Measurements from ENCODE around the gene PHACTR1. TPM values are rescaled to one million over a fixed set of nuclear protein-coding genes. Genes with fewer than 3 reads are reported as not detected.
A peak's percentile ranks its signal among the peaks of the same experiment; 100 is the strongest.

Gene PHACTR1
- total and polyA plus RNA-seq, 12 donors = 0.77 to 16.0 (median 3.5) TPM

GRCh38 chr6:13273931-13274706, 557.6 kb downstream of the PHACTR1 start:
- 70 to 78% (median 73%) methylated on average over 21 of the region's 21 CpGs for WGBS, 4 donors
- H3K4me1 ChIP-seq (replicated peaks in 1 of 2) = no peaks in the 10 kb centered on the region
- peak overlapping the region in 1 of 5 donors; percentile 72 for H3K27ac ChIP-seq
- H3K27me3 ChIP-seq = no peaks in the 10 kb centered on the region
- peak overlapping the region in 1 of 4 donors; percentile 36 for H3K4me3 ChIP-seq
- DNase-seq = peak in 4 of 7 donors; percentile 29 to 33 (median 30)
- intact Hi-C loops (cut with DNase I) = no loop called here
- H3K36me3 ChIP-seq (replicated peaks in 1 of 2) = no peaks in the 10 kb centered on the region
- TF ChIP-seq CTCF (IDR thresholded peaks at IDR 0.05) (no peak), POLR2A (IDR thresholded peaks at IDR 0.05) (no peak)
- no peaks in the 10 kb centered on the region for H3K9me3 ChIP-seq (replicated peaks in 1 of 3)

GRCh38 chr6:13274707-13275434, 558.3 kb downstream of the PHACTR1 start:
- intact Hi-C loops (cut with DNase I) = no loop called here
- WGBS, 4 donors = 67 to 79% (median 71%) methylated on average over 3 to 6 of the region's 6 CpGs
- Histone ChIP-seq H3K27me3 (no peaks in the 10 kb centered on the region), H3K4me3 (peak overlapping the region in 1 of 4 donors; percentile 36), H3K9me3 (replicated peaks in 1 of 3) (no peaks in the 10 kb centered on the region), H3K4me1 (replicated peaks in 1 of 2) (no peaks in the 10 kb centered on the region), H3K36me3 (replicated peaks in 1 of 2) (no peaks in the 10 kb centered on the region), H3K27ac (no peak overlapping the region)
- TF ChIP-seq CTCF (IDR thresholded peaks at IDR 0.05) = no peak
- TF ChIP-seq POLR2A (IDR thresholded peaks at IDR 0.05) = no peak
- no peak for DNase-seq

- Histone ChIP-seq H3K4me1 (replicated peaks in 1 of 2) (no peaks in the 10 kb centered on the region), H3K36me3 (replicated peaks in 1 of 2) (no peaks in the 10 kb centered on the region), H3K9me3 (replicated peaks in 1 of 3) (no peaks in the 10 kb centered on the region), H3K27ac (no peak overlapping the region), H3K27me3 (no peaks in the 10 kb centered on the region), H3K4me3 (no peak overlapping the region)
- DNase-seq = no peak
- 78 to 86% (median 84%) methylated on average over 8 of the region's 8 CpGs for WGBS, 4 donors
- intact Hi-C loops (cut with DNase I) = no loop called here
- TF ChIP-seq CTCF (IDR thresholded peaks at IDR 0.05) (no peak), POLR2A (IDR thresholded peaks at IDR 0.05) (no peak)
Measured at GRCh38 chr6:13275435-13275989, 558.9 kb downstream of the PHACTR1 start.

GRCh38 chr6:13277231-13277630, 560.7 kb downstream of the PHACTR1 start:
- no peak overlapping the region for H3K27ac ChIP-seq
- intact Hi-C loops (cut with DNase I) = no loop called here
- no peaks in the 10 kb centered on the region for H3K9me3 ChIP-seq (replicated peaks in 1 of 3)
- WGBS, 4 donors = 83 to 93% (median 88%) methylated on average over 2 of the region's 2 CpGs
- no peaks in the 10 kb centered on the region for H3K27me3 ChIP-seq
- H3K4me1 ChIP-seq (replicated peaks in 1 of 2) = no peaks in the 10 kb centered on the region
- H3K36me3 ChIP-seq (replicated peaks in 1 of 2) = no peaks in the 10 kb centered on the region
- no peak for DNase-seq
- no peak overlapping the region for H3K4me3 ChIP-seq
- TF ChIP-seq CTCF (IDR thresholded peaks at IDR 0.05) (no peak), POLR2A (IDR thresholded peaks at IDR 0.05) (no peak)
